CD4-positive, alpha-beta T cell treated with Interleukin-1 beta for 1 hour (primary cell): Measurements from ENCODE around the gene SAV1.
"Not testable (repeated sequence)": the region's sequence is repeated elsewhere in the genome, so short reads cannot be mapped to it uniquely, and the experiment has no call there.

ENCODE experiments used
- DNase-seq, 2 donors: peaks; one replicate each; pipeline ENCODE4 v3.0.0-alpha.2; 2020 to 2022

Gene SAV1

DNA sequence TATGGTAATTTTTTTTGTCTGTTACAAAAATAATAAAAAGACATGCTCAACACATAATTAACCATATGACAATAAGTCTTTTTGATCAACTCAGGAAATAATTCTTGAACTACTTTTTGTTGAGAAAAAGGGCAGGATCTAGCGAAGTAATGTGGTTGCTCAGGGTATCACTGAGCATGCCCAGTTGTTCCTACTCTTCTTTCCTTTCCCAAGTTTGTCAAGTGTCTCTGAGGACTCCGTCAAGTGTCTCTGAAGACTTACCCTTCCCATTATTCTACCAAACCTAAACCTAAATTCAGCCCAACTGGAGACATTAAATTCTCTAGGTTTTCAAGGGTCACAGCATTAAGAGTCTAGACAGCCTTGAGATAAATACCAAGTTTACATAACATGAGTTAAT, 3.5 kb downstream of the SAV1 start:
- not testable (repeated sequence) for DNase-seq

DNA sequence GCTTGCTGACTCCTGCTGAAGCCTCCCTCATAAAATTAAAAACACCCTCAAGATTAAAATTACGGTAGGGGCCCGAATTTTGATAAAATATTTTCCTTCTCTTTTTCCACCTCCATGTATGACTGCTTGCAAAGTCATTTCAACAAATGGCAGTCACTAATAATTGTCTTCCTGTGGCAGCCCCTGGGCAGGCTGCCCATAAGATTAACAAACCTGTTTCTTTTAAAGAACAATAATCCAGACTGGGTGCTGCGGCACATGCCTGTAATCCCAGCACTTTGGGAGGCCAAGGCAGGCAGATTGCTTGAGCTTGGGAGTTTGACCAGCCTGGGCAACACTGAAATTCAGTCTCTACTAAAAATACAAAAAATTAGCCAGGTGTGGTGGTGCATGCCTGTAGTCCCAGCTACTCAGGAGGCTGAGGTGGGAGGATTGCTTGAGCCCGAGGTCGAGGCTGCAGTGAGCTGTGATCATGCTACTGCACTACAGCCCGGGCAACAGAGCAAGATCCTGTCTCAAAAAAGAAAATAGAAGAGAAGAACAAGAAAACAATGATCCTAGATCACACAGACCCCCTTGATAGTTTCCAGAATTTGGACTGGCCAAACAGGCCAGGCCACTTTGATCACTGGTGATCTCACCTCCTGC, 8.7 kb downstream of the SAV1 start:
- DNase-seq = no peak

DNA sequence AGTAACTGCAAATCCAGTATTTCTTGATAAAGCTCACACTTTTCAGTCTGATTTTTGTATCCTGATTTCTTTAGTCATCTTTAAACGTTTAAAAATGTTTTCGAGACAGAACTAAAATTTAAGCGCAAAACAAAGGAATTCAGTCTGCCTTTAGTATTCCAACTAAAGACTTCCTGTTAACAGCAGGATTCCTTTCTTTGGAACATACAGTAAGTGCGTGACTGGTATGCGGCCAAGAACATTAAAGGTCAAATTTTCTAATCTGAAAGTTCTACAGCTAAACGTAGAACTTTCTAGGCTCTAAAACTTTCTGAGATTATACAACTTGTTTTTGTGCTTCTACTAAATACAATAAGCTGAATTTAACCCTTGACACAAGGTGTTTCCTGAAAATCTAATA, 9.9 kb downstream of the SAV1 start:
- DNase-seq = no peak

DNA sequence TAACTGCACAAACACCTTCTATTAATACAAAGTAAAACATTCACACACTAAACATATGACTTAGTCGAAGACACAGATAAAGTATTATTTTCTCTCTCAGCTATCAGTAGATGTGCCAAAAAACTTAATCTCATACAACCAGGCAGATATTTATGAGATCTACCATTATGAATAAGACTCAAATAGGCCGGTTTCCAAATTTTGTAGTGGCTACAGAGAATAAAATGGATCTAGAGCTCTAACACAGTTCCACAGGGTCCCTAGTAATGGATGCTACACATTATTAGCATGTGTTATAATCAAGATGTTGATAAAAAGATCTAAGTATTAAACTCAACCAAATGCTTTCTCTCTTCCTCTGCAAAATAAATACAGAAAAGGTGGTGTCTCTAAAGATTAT, 10.4 kb downstream of the SAV1 start:
- no peak for DNase-seq

DNA sequence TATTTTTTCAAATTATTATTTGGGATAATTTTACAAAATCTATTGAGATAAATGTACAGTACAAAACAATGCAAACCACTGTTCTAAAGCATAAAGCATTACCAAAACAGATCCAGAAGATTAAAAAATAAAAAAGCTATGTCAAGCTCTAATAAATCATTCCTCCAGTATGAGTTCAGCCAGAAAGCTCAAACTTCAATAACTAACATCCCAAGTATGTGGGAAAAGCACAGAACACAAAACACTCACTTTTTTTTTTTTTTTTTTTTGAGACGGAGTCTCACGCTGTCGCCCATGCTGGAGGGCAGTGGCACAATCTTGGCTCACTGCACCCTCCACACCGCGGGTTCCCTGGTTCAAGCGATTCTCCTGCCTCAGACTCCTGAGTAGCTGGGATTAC, 11.3 kb downstream of the SAV1 start:
- DNase-seq = no peak

DNA sequence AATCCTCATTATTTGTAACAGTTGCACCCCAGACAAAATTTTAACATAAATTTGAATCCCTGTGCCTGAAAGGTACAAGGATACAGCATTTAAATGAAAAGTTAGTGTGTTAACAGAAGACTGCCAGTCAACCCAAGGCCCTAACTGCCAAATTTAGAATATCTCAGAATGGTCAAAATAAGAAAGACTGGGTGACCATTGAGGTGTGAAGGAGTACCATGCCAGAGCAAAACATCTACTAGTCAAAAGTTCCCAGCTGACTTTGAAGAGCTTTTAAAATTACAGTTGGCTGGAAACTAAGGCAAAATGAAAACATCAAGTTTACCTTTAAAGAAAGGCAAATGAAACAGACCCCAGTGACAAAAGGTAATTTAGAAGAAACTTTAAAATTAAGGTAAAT, 18.4 kb downstream of the SAV1 start:
- DNase-seq = no peak

DNA sequence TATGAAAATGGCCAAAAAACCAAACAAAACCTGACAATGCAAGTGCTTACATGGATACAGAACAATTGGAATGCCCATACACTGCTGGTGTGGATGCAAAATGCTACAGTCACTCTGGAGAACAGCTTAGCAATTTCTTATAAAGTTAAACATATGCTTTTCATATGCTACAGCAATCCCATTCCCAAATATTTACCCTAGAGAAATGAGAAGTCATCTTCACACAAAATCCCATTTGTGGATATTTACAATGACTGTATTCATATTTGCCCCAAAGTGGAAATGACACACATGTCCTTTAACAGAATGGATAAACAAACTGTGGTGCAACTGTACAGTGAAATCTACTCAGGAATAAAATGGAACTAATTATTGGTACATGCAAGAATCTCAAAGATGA, 20.4 kb downstream of the SAV1 start:
- DNase-seq = no peak

DNA sequence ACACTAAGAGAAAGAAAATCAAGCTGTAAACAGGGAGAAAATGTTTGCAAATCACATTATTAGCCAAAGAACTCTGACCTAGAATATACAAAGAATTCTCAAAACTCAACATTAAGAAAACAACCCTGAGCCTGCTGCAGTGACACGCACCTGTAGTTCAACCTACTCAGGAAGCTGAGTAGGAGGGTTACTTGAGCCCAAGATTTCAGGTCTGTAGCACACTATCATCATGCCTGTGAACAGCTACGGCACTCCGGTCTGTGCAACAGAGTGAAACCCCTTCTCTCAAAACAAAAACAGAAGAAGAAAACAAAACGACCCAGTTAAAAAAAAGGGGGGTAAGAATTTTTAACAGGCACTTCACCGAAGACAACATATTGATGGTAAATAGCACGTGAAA, 20.8 kb downstream of the SAV1 start:
- DNase-seq = peak in 1 of 2 donors; percentile 3

DNA sequence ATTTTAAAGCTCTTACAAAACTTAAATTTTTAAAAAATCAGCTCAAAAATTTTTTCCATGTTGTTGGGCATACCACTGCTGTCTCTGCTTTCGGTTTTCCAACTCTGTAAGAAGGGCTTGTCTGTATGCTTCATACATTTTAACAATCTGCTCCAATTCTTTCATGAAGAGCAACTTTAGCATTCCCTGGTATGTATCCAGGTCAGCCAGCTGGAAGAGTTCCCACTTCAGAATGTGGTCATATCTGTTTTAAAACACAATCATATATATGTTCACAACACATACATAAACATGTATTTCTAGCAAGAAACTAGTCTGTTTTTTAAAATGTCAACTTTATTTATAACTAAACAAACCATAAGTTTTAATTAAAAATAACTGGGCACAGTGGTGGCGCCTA, 33.0 kb downstream of the SAV1 start:
- DNase-seq = no peak

DNA sequence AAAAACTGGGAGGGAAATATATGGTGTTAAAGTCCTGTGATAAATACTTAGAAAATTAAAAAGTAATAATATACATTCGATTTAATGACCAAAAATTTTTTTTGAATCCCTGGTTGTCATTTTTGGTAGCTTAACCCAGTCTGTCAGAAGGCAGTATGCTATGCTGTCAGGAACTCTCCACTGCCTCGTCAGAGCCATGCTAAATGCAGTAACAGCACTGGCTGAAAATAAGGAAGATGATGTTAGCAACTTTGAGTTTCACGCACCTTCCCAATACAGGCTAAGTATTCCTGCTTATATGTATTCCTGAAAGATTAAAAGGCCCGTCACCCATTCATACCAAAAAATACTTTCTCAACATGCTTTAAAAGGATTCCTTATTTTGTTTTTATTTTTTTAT, 34.2 kb downstream of the SAV1 start:
- no peak for DNase-seq

DNA sequence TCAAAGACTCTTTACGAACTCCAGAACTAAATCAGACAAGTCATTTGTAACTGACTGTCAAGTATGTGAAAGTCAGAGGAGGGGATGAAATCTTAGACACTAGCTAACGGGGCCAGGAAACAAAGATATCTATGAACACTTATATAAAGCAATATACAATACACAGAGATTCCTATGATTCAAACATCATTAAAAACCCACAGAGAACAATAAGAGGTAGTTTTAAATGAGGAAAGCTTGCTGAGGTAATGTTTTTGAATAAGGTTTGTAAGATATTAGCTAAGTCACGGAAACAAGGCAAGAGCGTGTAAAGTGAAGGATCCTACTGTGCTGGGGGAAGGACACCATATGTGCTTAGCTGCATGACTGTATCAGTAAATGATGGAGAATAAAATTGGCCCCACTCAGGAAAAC, 36.7 kb downstream of the SAV1 start:
- no peak for DNase-seq

DNA sequence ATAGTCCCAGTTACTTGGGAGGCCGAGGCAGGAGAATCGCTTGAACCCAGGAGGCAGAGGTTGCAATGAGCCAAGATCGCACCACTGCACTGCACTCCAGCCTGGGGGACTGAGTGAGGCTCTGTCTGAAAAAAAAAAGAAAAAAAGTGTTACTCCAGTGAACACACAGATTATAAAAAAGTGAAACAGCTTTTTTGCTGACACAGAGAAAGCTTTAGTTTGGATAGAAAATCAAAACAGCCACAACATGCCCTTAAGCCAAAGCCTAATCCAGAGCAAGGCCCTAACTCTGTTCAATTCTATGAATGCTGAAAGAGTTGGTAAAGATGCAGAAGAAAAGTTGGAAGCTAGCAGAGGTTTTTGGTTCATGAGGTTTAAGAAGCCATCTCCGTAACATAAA, 43.2 kb downstream of the SAV1 start:
- DNase-seq = not testable (repeated sequence)

DNA sequence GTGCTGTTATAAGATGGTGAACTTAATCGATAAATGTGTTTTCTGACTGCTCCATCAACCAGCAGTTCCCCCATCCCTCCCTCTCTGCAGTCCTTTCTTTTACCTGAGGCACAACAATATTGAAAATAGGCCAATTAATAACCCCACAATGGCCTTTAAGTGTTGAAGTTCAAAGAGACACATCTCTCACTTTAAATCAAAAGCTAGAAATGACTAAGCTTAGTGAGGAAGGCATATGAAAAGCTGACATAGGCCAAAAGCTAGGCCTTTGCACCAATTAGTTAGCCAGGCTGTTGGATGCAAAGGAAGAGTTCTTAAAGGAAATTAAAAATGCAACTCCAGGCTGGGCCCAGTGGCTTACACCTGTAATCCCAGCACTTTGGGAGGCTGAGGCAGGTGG, 43.7 kb downstream of the SAV1 start:
- DNase-seq = no peak

DNA sequence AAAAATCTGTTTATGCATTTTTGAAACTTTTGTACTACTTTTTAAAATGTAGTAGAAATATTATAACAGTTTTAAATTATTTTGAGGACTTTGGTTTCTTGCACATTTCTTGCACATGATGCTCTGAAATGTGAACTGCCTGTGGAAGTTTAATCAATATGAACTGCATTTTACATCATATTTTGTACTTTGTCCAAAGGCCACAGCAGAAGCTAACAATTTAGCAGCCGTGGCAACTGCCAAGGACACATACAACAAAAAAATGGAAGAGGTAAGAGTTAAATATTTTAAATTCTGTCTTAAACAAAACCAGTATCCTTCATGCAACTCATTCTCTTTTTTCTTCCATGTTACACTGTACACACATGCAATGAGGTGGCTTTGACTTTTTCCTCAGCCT, 45.1 kb downstream of the SAV1 start:
- DNase-seq = no peak

DNA sequence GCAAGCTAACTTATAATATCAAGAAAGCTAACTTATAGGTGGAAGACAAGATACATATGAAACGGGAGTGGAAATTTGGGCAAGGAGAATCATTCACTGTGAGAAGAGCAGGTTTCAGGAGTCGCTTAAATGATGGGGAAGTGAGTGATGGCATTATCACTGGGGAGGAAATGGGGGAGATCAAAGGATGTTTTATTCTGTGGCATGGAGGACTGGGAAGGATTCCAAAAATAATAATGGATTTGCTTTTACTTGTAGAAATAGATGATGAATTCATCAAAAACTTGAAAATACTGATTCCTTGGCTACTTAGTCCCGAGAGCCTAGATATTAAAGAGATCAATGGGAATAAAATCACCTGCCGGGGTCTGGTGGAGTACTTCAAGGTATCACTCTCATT, 47.8 kb downstream of the SAV1 start:
- DNase-seq = no peak

DNA sequence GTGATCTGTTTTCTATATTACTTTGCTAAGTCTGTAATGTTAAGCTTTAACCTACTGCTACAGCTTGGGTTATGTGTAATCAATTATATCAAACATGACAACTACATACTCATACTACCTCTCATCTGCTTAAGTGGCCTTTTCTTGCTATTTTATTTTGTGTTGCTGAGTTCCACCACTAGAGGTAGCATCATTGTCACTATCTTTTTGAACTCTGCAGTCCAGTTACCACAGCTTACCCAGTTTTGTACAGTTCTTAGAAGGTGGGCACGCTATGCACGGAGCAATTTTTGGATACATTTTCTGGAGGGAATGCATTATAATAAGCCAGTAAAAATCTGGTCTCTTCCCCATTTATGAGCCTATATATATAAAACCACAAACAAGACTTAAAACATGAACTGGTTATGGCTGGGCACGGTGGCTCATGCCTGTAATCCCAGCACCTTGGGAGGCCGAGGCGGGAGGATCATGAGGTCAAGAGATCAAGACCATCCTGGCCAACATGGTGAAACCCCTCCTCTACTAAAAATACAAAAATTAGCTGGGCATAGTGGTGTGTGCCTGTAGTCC, 48.5 kb downstream of the SAV1 start:
- peak in 1 of 2 donors; percentile 15 for DNase-seq

DNA sequence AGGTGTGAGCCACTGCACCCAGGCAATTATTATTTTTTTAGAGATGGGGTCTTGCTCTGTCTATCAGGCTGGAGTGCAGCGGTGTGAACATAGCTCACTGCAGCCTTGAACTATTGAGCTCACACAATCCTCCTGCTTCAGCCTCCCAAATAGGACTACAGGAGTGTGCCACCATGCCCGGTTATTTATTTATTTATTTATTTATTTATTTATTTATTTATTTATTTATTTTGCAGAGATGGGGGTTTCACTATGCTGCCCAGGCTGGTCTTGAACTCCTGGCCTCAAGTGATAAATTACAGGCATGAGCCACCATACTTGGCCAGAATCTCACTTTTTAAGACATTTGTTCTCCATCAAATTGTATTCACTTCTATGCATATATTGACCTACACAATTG, 51.8 kb downstream of the SAV1 start:
- DNase-seq = no peak

DNA sequence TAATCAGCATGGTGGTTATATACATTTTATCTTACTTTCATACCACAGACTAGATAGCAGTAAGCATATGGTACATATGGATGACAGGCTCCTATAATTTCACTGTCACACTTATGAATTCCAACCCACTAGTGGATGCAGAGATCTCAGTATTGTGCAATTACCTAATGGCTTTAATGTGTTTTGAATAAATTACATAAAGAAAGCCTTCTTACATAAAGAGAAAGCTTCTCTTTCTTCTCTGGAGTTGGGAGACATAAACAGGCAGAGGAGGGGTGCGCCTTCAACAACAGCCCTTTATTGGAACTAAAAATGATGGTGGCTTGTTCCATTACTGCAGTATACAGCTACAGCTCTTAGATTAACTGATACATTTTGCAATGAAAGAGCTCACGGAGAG, 52.6 kb downstream of the SAV1 start:
- no peak for DNase-seq

DNA sequence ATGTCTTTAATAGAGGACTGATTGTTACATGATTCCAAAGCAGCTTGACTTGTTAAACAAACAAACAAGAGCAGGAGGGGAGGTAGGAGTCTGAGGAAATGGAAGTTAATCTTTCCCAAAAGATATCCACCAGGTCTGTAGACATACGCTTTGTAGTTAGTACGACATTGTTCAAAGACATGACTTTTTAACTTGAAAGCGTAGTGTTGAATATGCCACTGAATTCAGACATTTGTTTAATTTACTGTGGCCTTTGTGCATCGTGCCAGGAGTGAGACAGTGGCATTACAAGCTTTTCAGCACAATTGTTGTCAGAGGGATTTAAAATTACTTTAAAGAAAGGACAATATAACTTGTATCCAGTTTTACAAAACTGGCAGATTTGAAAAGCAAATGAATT, 53.0 kb downstream of the SAV1 start:
- DNase-seq = no peak

DNA sequence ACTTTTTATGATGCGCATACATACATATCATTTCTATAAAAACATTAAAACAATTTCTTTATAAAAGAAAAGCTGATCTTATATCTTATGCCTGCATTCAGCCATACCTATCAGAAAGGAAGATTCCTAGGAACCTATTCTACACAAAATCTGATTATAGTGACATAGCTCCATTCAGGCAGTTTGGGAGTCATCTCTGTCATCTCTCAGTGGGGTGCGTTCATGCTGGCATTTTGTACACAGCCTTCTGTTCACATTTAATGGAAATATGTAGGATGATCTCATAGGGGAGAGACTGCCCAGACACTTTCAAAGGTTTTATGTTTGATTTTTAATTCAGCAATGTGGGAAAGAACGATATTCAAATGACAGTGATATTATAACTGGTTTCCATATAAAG, 55.3 kb downstream of the SAV1 start:
- no peak for DNase-seq

DNA sequence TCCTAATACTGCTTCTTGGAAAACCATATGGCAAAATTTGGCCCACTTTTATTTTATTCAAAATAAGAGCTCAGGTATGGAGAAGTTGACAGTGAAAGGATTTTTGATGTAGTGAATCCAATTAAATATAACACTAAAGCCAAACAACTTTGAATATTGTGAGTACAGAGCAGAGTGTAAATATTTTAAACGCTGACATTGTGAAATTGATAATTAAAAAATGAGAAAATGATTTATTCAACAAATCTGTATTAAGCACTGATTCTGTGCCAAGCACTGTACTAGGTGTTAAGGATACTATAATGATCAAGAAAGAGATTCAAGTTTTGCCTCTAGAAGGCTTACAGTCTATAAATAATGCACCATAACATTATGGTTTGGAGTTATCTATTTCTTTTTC, 57.6 kb downstream of the SAV1 start:
- DNase-seq = no peak

DNA sequence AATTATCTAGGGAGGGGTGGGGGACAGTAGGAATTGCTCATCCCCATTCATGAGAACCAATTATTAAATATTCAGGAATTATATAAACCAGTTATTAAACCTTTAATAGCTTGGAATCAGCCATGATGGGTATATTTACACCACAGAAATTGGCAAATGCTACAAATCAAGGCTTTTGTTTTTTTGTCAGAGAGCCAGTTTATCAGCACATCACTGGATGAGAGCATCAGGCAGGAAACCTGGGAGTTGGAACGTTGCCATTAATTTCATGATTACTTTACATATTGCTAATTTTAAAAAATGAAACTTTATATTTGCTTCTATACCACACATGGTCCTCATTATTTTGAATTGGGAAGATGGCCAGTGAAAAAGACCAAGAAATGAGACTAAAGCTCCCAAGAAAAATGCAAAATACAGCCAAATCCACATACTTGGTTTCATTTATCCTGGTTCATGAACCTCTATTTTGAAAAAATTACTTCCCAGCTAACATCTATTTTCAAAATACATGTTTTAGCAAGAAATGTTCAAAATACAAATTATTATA, 59.7 kb downstream of the SAV1 start:
- no peak for DNase-seq

DNA sequence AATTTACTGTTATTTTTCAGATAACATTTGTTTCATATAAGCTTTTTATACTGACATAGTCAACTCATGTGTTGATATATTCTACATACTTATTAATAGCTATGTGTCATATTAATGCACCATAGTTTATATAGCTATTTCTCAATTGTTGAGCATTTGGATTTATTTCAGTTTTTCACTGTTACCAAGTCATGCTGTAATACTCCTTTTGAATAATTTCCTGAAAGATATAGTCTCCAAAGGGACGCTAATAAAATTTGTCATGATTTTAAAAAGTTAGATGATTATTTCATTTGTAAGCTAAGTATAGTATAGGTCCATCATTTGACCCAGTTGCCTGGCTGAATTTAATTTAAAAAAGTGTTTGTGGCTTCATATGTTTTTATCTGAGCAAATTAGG, 60.3 kb downstream of the SAV1 start:
- no peak for DNase-seq

DNA sequence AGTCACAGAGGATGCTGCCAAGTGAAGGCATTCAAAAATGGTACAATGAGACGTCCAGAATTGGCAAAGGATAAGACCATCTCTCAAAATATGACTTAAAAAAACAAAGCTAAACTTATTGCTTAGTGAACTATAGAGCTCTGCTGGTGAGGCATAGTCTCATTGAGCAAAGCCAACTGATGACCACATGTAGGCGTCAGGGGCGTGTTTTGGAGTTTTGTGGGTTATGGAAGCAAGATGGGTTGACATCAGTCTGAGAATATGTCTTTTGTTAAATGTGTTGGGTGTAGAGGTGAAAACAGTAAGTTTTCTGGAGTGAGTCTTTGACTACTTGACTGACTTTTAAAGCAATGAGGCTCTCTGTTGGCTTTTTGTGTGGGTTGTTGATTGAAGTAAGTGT, 60.9 kb downstream of the SAV1 start:
- DNase-seq = no peak

DNA sequence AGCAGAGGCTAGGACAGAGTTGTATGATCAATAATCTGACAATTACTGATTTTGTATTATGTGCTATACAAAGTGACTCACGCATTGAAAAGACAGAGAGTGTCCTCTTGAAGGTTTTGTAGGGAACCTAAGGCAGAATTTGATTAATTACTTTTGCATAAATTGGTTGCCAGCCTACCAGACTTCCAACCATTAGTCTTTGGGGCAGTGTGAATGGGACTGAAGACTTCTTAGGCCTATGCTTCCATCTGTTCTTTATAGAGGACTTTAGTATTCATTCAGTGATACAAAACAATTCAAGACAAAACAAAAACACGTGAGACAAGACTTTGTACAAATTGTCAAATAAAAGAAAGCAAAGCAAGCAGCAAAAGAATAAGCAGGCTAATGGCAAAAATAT, 61.6 kb downstream of the SAV1 start:
- DNase-seq = no peak
